Liver (tissue), 9 donors: ENCODE measurements around the gene IKZF3. TPM values are rescaled to one million over a fixed set of nuclear protein-coding genes. Genes with fewer than 3 reads are reported as not detected.

Experiments used
- DNase-seq: peaks from one replicate; pipeline ENCODE4 v3.0.0-alpha.2; 2017; ENCODE audit warnings: low spot score
- H3K27ac ChIP-seq, 2 donors: one replicate each; pipeline ENCODE4 v1.7.0; 2013; ENCODE audit warnings: inconsistent platforms in 2 of 2, low read length in 2 of 2, control low read depth in 1 of 2, low read depth in 1 of 2, mild to moderate bottlenecking in 1 of 2
- H3K27me3 ChIP-seq, 4 donors: one replicate each; pipeline versions ENCODE4 v1.6.1 to v1.7.0; 2013; ENCODE audit warnings: low read length in 3 of 4, inconsistent platforms in 1 of 4, mild to moderate bottlenecking in 1 of 4, moderate library complexity in 1 of 4; ENCODE audit not compliant: control insufficient read depth in 4 of 4, insufficient read depth in 4 of 4
- H3K36me3 ChIP-seq, 4 donors: one replicate each; pipeline versions ENCODE4 v1.6.1 to v1.7.0; 2013; ENCODE audit warnings: low read length in 3 of 4, mild to moderate bottlenecking in 3 of 4, low read depth in 1 of 4, moderate library complexity in 1 of 4; ENCODE audit not compliant: control insufficient read depth in 4 of 4, insufficient read depth in 3 of 4
- H3K4me1 ChIP-seq, 4 donors: one replicate each; pipeline versions ENCODE4 v1.6.1 to v1.7.0; 2013; ENCODE audit warnings: low read length in 3 of 4, mild to moderate bottlenecking in 3 of 4, moderate library complexity in 1 of 4; ENCODE audit not compliant: control insufficient read depth in 4 of 4, insufficient read depth in 4 of 4
- H3K4me3 ChIP-seq, 3 donors: one replicate each; pipeline versions ENCODE4 v1.6.1 to v1.7.0; 2013; ENCODE audit warnings: low read length in 3 of 3, control low read depth in 1 of 3, low read depth in 1 of 3, mild to moderate bottlenecking in 1 of 3
- H3K9ac ChIP-seq, 2 donors: one replicate each; pipeline ENCODE4 v1.7.0; 2013; ENCODE audit warnings: low read length in 2 of 2, mild to moderate bottlenecking in 2 of 2, moderate library complexity in 2 of 2, control low read depth in 1 of 2, low read depth in 1 of 2
- H3K9me3 ChIP-seq, 4 donors: one replicate each; pipeline versions ENCODE4 v1.6.1 to v1.7.0; 2013; ENCODE audit warnings: low read length in 3 of 4; ENCODE audit not compliant: control insufficient read depth in 4 of 4
- CTCF ChIP-seq: fragments of 150-350 bp; IDR thresholded peaks from 2 replicates; pipeline ENCODE4 v1.5.1; 2017; ENCODE audit warnings: improper control_type of control experiment, low read depth, low read length; ENCODE audit not compliant: missing input control
- EGR1 ChIP-seq, 2 donors: IDR thresholded peaks; 2 replicates each; pipeline ENCODE4 v1.6.1; 2016 to 2018; ENCODE audit warnings: antibody characterized with exemption in 2 of 2, low read depth in 2 of 2
- FOXA1 ChIP-seq: IDR thresholded peaks from 2 replicates; pipeline ENCODE4 v1.6.1; 2016; ENCODE audit warnings: antibody characterized with exemption
- FOXA2 ChIP-seq: IDR thresholded peaks from 2 replicates; pipeline ENCODE4 v1.6.1; 2016; ENCODE audit warnings: antibody characterized with exemption
- GABPA ChIP-seq, 2 donors: IDR thresholded peaks in 1 of 2; conservative IDR thresholded peaks in 1 of 2; 2 replicates each; pipeline ENCODE4 v1.6.1; 2016; ENCODE audit warnings: antibody characterized with exemption in 2 of 2, mild to moderate bottlenecking in 1 of 2, moderate library complexity in 1 of 2
- HNF4A ChIP-seq, 2 donors: conservative IDR thresholded peaks; 2 replicates each; pipeline ENCODE4 v1.6.1; 2016; ENCODE audit warnings: antibody characterized with exemption in 2 of 2, mild to moderate bottlenecking in 2 of 2
- HNF4G ChIP-seq: IDR thresholded peaks from 2 replicates; pipeline ENCODE4 v1.6.1; 2016; ENCODE audit warnings: antibody characterized with exemption
- JUND ChIP-seq, 2 donors: IDR thresholded peaks; 2 replicates each; pipeline ENCODE4 v1.6.1; 2016; ENCODE audit warnings: antibody characterized with exemption in 2 of 2
- NR2F2 ChIP-seq: IDR thresholded peaks from 2 replicates; pipeline ENCODE4 v1.6.1; 2016; ENCODE audit warnings: antibody characterized with exemption
- RAD21 ChIP-seq, 2 donors: IDR thresholded peaks; 2 replicates each; pipeline ENCODE4 v1.6.1; 2016; ENCODE audit warnings: antibody characterized with exemption in 2 of 2, mild to moderate bottlenecking in 2 of 2
- SP1 ChIP-seq: IDR thresholded peaks from 2 replicates; pipeline ENCODE4 v1.6.1; 2018; ENCODE audit warnings: antibody characterized with exemption, mild to moderate bottlenecking
- TAF1 ChIP-seq: conservative IDR thresholded peaks from 2 replicates; pipeline ENCODE4 v1.6.1; 2016; ENCODE audit warnings: antibody characterized with exemption, mild to moderate bottlenecking
- YY1 ChIP-seq: IDR thresholded peaks from 2 replicates; pipeline ENCODE4 v1.6.1; 2016; ENCODE audit warnings: antibody characterized with exemption, mild to moderate bottlenecking
- WGBS: extraction: QIAGEN DNeasy Blood & Tissue Kit; methylation state at CpG from one replicate; pipeline ENCODE4 v1.1.7; 2013; 5-methylcytosine and 5-hydroxymethylcytosine counted together
- polyA plus RNA-seq, 2 donors: library from polyadenylated mRNA; stranded (reverse) in 1 of 2; unstranded in 1 of 2; fragments of 200-250 nt in 1 of 2; fragments of >200 nt in 1 of 2; fragmentation: Nextera tagmentation in 1 of 2; extraction: Ambion mirVana in 1 of 2; gene quantifications; one replicate each; pipeline versions ENCODE4 v1.2.1 to v1.2.3, GENCODE V29; 2013 to 2015
- total RNA-seq, 2 donors: library from RNA; depleted of rRNA; stranded (reverse); fragments of >200 nt; gene quantifications; one replicate each; pipeline ENCODE4 v1.2.3, GENCODE V29; 2014
- TF ChIP-seq, protein P1 (sequence below): IDR thresholded peaks from 2 replicates; pipeline ENCODE4 v1.6.1; 2016; ENCODE audit warnings: antibody characterized with exemption, mild to moderate bottlenecking
- TF ChIP-seq, protein P2 (sequence below): IDR thresholded peaks from 2 replicates; pipeline ENCODE4 v1.6.1; 2016; ENCODE audit warnings: antibody characterized with exemption
- TF ChIP-seq, protein P3 (sequence below): IDR thresholded peaks from 2 replicates; pipeline ENCODE4 v1.6.1; 2016; ENCODE audit warnings: antibody characterized with exemption
- TF ChIP-seq, protein P4 (sequence below): IDR thresholded peaks from 2 replicates; pipeline ENCODE4 v1.6.1; 2016; ENCODE audit warnings: antibody characterized with exemption
- donor health status: healthy.
- donor health status: healthy.
- donor health status: healthy.
- donor health status: healthy.
- donor health status: healthy.

Gene IKZF3
- total and polyA plus RNA-seq, 4 donors = 0.32 to 2.3 (median 0.83) TPM

- TF ChIP-seq, protein P1, sequence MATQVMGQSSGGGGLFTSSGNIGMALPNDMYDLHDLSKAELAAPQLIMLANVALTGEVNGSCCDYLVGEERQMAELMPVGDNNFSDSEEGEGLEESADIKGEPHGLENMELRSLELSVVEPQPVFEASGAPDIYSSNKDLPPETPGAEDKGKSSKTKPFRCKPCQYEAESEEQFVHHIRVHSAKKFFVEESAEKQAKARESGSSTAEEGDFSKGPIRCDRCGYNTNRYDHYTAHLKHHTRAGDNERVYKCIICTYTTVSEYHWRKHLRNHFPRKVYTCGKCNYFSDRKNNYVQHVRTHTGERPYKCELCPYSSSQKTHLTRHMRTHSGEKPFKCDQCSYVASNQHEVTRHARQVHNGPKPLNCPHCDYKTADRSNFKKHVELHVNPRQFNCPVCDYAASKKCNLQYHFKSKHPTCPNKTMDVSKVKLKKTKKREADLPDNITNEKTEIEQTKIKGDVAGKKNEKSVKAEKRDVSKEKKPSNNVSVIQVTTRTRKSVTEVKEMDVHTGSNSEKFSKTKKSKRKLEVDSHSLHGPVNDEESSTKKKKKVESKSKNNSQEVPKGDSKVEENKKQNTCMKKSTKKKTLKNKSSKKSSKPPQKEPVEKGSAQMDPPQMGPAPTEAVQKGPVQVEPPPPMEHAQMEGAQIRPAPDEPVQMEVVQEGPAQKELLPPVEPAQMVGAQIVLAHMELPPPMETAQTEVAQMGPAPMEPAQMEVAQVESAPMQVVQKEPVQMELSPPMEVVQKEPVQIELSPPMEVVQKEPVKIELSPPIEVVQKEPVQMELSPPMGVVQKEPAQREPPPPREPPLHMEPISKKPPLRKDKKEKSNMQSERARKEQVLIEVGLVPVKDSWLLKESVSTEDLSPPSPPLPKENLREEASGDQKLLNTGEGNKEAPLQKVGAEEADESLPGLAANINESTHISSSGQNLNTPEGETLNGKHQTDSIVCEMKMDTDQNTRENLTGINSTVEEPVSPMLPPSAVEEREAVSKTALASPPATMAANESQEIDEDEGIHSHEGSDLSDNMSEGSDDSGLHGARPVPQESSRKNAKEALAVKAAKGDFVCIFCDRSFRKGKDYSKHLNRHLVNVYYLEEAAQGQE = no peak
- TF ChIP-seq NR2F2 = no peak
- no peak for TF ChIP-seq HNF4A (conservative IDR thresholded peaks at IDR 0.05)
- TF ChIP-seq YY1 = no peak
- no peak for TF ChIP-seq JUND (IDR thresholded peaks at IDR 0.05)
- no peak for TF ChIP-seq TAF1
- TF ChIP-seq RAD21 (IDR thresholded peaks at IDR 0.05) = no peak
- TF ChIP-seq EGR1 (IDR thresholded peaks at IDR 0.05; ENCODE audit: low read depth in 2 of 2) = no peak
- TF ChIP-seq GABPA (IDR thresholded peaks at IDR 0.05 in 1 of 2, conservative IDR thresholded peaks at IDR 0.05 in 1 of 2) = no peak
- no peak for TF ChIP-seq SP1
Measured at GRCh38 chr17:39794249-39794970, 69.7 kb downstream of the IKZF3 start (continued).

DNA sequence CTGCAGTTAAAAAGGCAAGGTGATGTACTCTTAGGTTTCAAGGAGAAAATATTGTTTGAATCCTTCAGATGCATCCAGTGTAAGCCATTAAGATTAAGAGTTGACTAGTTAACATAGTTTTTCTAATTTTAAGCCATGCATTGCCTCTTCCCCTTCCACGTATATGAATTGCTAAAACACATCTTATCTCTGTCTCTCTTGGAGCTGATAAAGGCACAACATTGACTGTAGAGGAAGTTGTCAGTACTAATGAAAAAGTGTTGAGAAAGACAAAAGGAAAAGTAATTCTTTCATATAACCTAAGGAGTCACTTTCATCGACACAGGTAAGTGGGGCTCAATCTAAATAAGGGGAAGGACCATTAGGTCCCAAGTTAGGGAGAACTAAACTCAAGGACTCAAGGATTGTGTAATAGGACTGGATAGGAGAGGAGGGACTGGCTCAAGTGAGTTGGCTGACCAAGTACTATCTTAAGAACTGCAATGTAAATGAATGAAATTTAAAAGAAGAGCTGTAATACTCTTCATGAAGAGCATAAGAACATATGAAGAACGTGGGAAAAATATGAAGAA, 70.7 kb downstream of the IKZF3 start:
- no peaks in the 10 kb centered on the region for H3K9me3 ChIP-seq
- no peak overlapping the region for H3K9ac ChIP-seq
- TF ChIP-seq FOXA2 (no peak), SP1 (no peak), HNF4G (no peak), EGR1 (IDR thresholded peaks at IDR 0.05; ENCODE audit: low read depth in 2 of 2) (no peak), CTCF (no peak), FOXA1 (no peak), YY1 (no peak), HNF4A (conservative IDR thresholded peaks at IDR 0.05) (no peak), JUND (IDR thresholded peaks at IDR 0.05) (no peak), GABPA (IDR thresholded peaks at IDR 0.05 in 1 of 2, conservative IDR thresholded peaks at IDR 0.05 in 1 of 2) (no peak), NR2F2 (no peak), TAF1 (no peak), RAD21 (IDR thresholded peaks at IDR 0.05) (no peak)
- TF ChIP-seq, protein P2, sequence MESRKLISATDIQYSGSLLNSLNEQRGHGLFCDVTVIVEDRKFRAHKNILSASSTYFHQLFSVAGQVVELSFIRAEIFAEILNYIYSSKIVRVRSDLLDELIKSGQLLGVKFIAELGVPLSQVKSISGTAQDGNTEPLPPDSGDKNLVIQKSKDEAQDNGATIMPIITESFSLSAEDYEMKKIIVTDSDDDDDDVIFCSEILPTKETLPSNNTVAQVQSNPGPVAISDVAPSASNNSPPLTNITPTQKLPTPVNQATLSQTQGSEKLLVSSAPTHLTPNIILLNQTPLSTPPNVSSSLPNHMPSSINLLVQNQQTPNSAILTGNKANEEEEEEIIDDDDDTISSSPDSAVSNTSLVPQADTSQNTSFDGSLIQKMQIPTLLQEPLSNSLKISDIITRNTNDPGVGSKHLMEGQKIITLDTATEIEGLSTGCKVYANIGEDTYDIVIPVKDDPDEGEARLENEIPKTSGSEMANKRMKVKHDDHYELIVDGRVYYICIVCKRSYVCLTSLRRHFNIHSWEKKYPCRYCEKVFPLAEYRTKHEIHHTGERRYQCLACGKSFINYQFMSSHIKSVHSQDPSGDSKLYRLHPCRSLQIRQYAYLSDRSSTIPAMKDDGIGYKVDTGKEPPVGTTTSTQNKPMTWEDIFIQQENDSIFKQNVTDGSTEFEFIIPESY = no peak
- TF ChIP-seq, protein P3, sequence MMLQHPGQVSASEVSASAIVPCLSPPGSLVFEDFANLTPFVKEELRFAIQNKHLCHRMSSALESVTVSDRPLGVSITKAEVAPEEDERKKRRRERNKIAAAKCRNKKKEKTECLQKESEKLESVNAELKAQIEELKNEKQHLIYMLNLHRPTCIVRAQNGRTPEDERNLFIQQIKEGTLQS = no peak
- TF ChIP-seq, protein P4, sequence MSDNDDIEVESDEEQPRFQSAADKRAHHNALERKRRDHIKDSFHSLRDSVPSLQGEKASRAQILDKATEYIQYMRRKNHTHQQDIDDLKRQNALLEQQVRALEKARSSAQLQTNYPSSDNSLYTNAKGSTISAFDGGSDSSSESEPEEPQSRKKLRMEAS = no peak
- no peak overlapping the region for H3K4me3 ChIP-seq
- peaks cover 0 to 2% (median 0%) of the 10 kb centered on the region in 4 donors for H3K4me1 ChIP-seq
- 66% methylated on average over 3 of the region's 3 CpGs for WGBS
- H3K27ac ChIP-seq = no peak overlapping the region
- H3K27me3 ChIP-seq = no peaks in the 10 kb centered on the region
- DNase-seq = no peak
- H3K36me3 ChIP-seq = no peaks in the 10 kb centered on the region
